Measurements from ENCODE around the gene CMBL.
"Not testable (repeated sequence)": the region's sequence is repeated elsewhere in the genome, so short reads cannot be mapped to it uniquely, and the experiment has no call there.

CMBL gene

DNA sequence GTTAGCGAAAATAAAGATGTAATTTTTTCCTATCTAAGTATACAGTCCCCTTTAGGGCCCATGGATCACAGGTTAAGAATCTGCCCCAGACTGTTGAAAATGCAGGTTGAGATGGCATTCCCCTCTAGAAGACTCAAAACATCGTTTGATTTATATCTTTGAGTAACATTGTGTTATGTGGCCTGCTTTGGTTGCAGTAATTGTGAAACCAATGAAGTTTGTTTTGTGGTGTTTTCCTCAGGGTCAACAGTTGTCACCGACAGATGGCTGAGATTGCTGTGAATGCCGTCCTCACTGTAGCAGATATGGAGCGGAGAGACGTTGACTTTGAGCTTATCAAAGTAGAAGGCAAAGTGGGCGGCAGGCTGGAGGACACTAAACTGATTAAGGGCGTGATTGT lies 49.8 kb downstream of the CMBL start:
- DNase-seq (ENCODE audit: low read depth): no peak

- DNase-seq (ENCODE audit: low read depth): no peak
These were observed 53.0 kb downstream of the CMBL start for GRCh38 chr5:10254686-10255085.

- no peak for DNase-seq (ENCODE audit: low read depth)
These were observed 54.3 kb downstream of the CMBL start for GRCh38 chr5:10253390-10253789.

- DNase-seq (ENCODE audit: low read depth): no peak
These were observed 56.3 kb downstream of the CMBL start for GRCh38 chr5:10251405-10251804.

GRCh38 chr5:10250806-10251276 lies 56.9 kb downstream of the CMBL start:
- DNase-seq (ENCODE audit: low read depth): no peak

- peak; percentile 99 for DNase-seq (ENCODE audit: low read depth)
These were observed 57.5 kb downstream of the CMBL start, which contains the start of gene CCT5 for GRCh38 chr5:10249948-10250805. Gene CCT5, plus strand, starts transcription at chr5:10250280. Its CDS starts 61 bp downstream, at chr5:10250341.

GRCh38 chr5:10248378-10249260 lies 59.1 kb downstream of the CMBL start:
- no peak for DNase-seq (ENCODE audit: low read depth)

DNA sequence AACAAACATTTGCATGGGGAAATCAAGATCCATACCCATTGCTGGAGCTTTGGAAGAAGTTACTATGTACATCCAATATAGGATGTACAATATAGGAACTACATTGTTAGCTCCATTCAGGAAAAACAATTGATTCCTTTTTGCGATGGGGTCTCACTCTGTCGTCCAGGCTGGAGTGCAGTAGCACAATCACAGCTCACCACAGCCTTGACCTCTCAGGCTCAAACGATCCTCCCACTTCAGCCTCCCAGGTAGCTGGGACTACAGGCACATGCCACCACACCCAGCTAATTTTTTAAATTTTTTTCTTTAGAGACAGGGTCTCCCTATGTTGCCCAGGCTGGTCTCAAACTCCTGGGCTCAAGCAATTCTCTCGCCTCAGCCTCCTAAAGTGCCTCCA lies 60.5 kb downstream of the CMBL start:
- not testable (repeated sequence) for DNase-seq (ENCODE audit: low read depth)

DNA sequence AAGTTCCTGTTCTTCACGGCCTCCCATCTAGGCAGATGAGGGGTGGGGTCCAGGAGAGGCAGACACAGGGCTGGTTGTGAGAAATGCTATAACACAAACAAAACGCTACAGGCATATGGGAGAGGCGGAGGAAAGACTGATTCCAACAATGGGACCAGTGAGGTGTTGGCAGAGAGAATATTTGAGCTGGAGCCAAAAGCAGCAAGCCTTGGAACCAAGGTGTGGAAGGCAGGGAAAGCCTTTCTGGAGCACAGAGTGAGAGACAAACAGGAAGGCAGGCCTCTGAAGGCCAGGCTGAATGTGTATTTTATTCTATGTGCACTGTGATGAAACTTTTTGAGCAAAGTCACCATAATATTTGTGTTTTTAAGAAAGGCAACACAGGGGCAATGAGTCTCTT lies 60.9 kb downstream of the CMBL start:
- DNase-seq (ENCODE audit: low read depth): no peak

DNA sequence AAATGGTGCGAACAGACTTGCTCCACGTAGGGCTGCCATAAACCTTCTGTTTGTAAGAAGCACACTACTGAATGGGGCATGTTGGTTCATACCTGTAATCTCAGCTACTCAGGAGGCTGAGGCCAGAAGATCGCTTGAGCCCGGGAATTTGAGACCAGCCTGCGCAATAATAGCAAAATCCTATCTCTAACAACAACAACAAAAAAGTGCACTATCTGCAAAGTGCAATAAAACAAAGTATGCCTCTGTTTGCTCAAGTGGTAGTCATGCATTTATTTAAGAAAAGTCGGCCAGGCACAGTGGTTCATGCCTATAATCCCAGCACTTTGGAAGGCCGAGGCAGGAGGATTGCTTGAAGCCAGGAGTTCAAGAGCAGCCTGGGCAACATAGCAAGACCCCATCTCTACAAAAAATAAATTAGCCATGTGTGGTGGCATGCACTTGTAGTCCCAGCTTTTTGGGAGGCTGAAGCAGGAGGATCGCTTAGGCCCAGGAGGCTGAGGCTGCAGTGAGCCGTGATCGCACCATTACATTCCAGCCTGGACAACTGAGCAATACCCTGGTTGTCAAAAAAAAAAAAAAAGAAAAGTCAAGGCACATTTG lies 63.3 kb downstream of the CMBL start:
- no peak for DNase-seq (ENCODE audit: low read depth)

- no peak for DNase-seq (ENCODE audit: low read depth)
These were observed 64.0 kb downstream of the CMBL start for GRCh38 chr5:10243660-10244240.

DNA sequence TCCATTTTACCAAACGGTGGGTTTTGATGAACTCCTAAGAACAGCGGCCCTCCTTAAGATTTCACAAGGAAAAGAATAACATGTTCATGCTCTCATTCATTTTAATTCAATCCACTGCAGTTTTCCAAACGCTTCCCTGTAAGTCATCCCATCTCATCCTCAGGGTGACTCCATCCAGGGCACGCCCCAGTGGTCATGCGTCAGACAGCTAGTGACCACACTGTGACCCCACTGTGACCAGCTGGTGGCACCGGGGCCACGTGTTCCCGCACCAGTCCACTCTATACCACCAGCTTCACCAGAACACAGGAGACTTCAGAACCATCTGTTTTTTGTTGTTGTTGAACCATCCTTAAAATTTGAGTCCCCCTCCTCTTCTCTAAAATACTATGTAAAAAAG lies 72.4 kb downstream of the CMBL start:
- DNase-seq (ENCODE audit: low read depth): no peak

DNA sequence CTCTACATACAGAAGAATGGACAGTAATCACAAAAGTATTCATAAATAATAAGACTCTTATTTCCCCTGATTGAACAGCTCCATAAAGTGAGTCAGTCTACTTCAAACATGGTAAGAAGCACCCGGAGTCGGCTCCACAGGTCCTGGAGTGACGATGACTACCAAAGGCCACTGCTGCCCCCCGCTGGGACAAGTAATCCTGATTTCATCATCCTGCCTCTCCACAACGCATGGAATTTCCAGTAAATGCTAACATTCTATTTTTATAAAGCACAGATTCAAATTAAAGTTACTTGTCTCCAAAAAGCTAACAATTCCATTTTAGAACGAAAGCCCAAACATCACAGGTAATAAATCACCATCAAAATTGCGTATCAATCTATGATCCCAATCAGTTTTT lies 74.2 kb downstream of the CMBL start:
- peak; percentile 84 for DNase-seq (ENCODE audit: low read depth)

DNA sequence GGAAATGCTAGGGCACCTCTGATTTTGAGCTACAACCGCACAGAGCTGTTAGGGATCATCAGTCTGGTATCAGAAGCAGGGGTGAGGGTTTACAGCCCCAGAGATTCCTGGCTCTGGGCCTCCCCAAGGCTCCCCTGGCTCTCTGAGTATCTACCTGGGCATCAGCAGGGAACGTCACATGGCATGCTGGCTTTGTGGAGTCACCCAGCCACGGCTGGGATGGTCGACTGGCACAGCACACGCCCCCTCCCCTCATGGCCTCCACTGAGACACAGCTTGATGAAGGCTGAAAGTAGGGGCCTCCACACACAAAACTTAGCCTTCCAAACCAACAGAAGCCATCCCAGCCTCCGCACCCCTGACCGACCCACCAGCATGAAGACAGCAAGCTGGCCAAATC lies 74.7 kb downstream of the CMBL start:
- DNase-seq (ENCODE audit: low read depth): no peak

DNA sequence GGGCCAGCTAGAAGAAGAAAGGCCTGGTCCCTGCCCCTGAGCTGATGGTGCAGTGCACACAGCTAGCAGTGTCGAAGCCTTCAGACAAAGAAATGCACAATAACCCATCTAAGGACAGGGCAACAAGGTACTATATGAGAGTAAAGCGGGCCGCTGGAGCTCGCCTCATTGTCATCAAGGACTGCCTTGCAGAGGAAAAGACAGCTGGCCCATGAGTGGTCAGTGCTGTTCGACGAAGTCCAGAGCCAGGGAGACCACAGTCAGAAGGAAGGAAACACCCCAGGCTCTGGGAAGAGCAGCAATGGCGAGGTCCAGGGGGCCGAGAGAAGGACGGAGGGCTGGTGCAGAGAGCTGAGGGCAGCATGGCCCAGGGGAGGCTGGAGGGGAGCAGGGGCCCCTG lies 75.3 kb downstream of the CMBL start:
- DNase-seq (ENCODE audit: low read depth): no peak

- DNase-seq (ENCODE audit: low read depth): peak; percentile 18
These were observed 78.2 kb downstream of the CMBL start for GRCh38 chr5:10229306-10230048.

- DNase-seq (ENCODE audit: low read depth): no peak
These were observed 79.4 kb downstream of the CMBL start for GRCh38 chr5:10228288-10228687.

Data from fibroblast of the conjunctiva (primary cell).